HepG2 (cell line): Measurements from ENCODE around the gene NCOA6. TPM values are rescaled to one million over a fixed set of nuclear protein-coding genes. Genes with fewer than 3 reads are reported as not detected.

ENCODE experiments used
- BORCS8-MEF2B ChIP-seq: sonication (generic); formaldehyde crosslinking; IDR thresholded peaks from 2 replicates; pipeline ENCODE4 v1.8.0; 2022; ENCODE audit warnings: mild to moderate bottlenecking, missing genetic modification reagents
- CHD4 ChIP-seq: fragments of 200-600 bp; sonication (generic); IDR thresholded peaks from 2 replicates; pipeline ENCODE4 v1.7.0; 2017; ENCODE audit warnings: mild to moderate bottlenecking, low read length, borderline replicate concordance
- HOXA7 ChIP-seq: sonication (generic); formaldehyde crosslinking; IDR thresholded peaks from 2 replicates; pipeline ENCODE4 v1.8.1; 2022; ENCODE audit warnings: mild to moderate bottlenecking, missing genetic modification reagents, moderate library complexity
- POLR2AphosphoS5 ChIP-seq: IDR thresholded peaks from 2 replicates; pipeline ENCODE4 v1.6.1; 2012; ENCODE audit warnings: low read depth, low read length
- SNAPC2 ChIP-seq: sonication (generic); formaldehyde crosslinking; IDR thresholded peaks from 2 replicates; pipeline ENCODE4 v1.8.1; 2022; ENCODE audit warnings: mild to moderate bottlenecking, missing genetic modification reagents
- SP2 ChIP-seq: sonication (generic); formaldehyde crosslinking; IDR thresholded peaks from 2 replicates; pipeline ENCODE4 v1.5.1; 2020; ENCODE audit warnings: mild to moderate bottlenecking, missing genetic modification reagents
- SP5 ChIP-seq: IDR thresholded peaks from 2 replicates; pipeline ENCODE4 v1.6.1; 2016; ENCODE audit warnings: low read depth, borderline replicate concordance
- SRSF1 ChIP-seq: fragments of 200-400 bp; formaldehyde crosslinking; optimal IDR thresholded peaks from 2 replicates; pipeline ENCODE3; 2017; ENCODE audit warnings: mild to moderate bottlenecking, low read depth, low read length, moderate library complexity
- TAF15 ChIP-seq: fragments of 200-400 bp; formaldehyde crosslinking; IDR thresholded peaks from one replicate; pipeline ENCODE4 v1.6.1; 2018; ENCODE audit warnings: mild to moderate bottlenecking, low read depth, low read length; ENCODE audit not compliant: poor library complexity, severe bottlenecking
- TMF1 ChIP-seq: sonication (generic); formaldehyde crosslinking; IDR thresholded peaks from 2 replicates; pipeline ENCODE4 v1.8.1; 2022; ENCODE audit warnings: low read depth, missing genetic modification reagents
- TOPORS ChIP-seq: sonication (generic); formaldehyde crosslinking; IDR thresholded peaks from 2 replicates; pipeline ENCODE4 v1.8.0; 2023; ENCODE audit warnings: mild to moderate bottlenecking, missing genetic modification reagents
- YEATS2 ChIP-seq: sonication (generic); formaldehyde crosslinking; IDR thresholded peaks from 2 replicates; pipeline ENCODE4 v1.4.0; 2020; ENCODE audit warnings: missing genetic modification reagents, borderline replicate concordance
- ZFP41 ChIP-seq: sonication (generic); formaldehyde crosslinking; IDR thresholded peaks from 2 replicates; pipeline ENCODE4 v1.4.0; 2020; ENCODE audit warnings: mild to moderate bottlenecking, missing genetic modification reagents, borderline replicate concordance
- ZHX1 ChIP-seq: sonication (generic); formaldehyde crosslinking; IDR thresholded peaks from 2 replicates; pipeline ENCODE4 v1.8.1; 2022; ENCODE audit warnings: low read depth, mild to moderate bottlenecking, missing genetic modification reagents
- ZNF138 ChIP-seq: sonication (generic); formaldehyde crosslinking; IDR thresholded peaks from 2 replicates; pipeline ENCODE4 v1.5.0; 2020; ENCODE audit warnings: mild to moderate bottlenecking, low read depth, missing genetic modification reagents
- ZNF24 ChIP-seq: fragments of 450-650 bp; IDR thresholded peaks from 2 replicates; pipeline ENCODE4 v1.6.1; 2017; ENCODE audit warnings: antibody characterized with exemption, mild to moderate bottlenecking
- ZNF337 ChIP-seq: sonication (generic); formaldehyde crosslinking; IDR thresholded peaks from 2 replicates; pipeline ENCODE4 v1.5.1; 2020; ENCODE audit warnings: missing genetic modification reagents, low read depth, mild to moderate bottlenecking, borderline replicate concordance
- ZNF460 ChIP-seq: sonication (generic); formaldehyde crosslinking; IDR thresholded peaks from 2 replicates; pipeline ENCODE4 v1.5.1; 2020; ENCODE audit warnings: missing genetic modification reagents, mild to moderate bottlenecking, borderline replicate concordance
- ZNF598 ChIP-seq: sonication (generic); formaldehyde crosslinking; IDR thresholded peaks from 2 replicates; pipeline ENCODE4 v1.5.1; 2020; ENCODE audit warnings: mild to moderate bottlenecking, missing genetic modification reagents, borderline replicate concordance
- ZNF737 ChIP-seq: sonication (generic); formaldehyde crosslinking; IDR thresholded peaks from 2 replicates; pipeline ENCODE4 v1.5.0; 2020; ENCODE audit warnings: missing genetic modification reagents, mild to moderate bottlenecking, borderline replicate concordance
- ZNF891 ChIP-seq: sonication (generic); formaldehyde crosslinking; IDR thresholded peaks from 2 replicates; pipeline ENCODE4 v1.5.0; 2020; ENCODE audit warnings: mild to moderate bottlenecking, missing genetic modification reagents
- polyA plus RNA-seq, 8 experiments: library from polyadenylated mRNA; depleted of rRNA in 3 of 8; stranded (reverse) in 7 of 8; unstranded in 1 of 8; fragments of >200 nt; fragmentation: Illumina TruSeq in 4 of 8; extraction: Trizol in 4 of 8; gene quantifications; 2 replicates each; pipeline versions ENCODE4 v1.2.1 to v1.2.3, GENCODE V29; 2011 to 2016; ENCODE audit warnings: low read depth in 4 of 8, missing spikeins in 1 of 8, mixed read lengths in 1 of 8; ENCODE audit not compliant: insufficient read depth in 1 of 8
- total RNA-seq, 5 experiments: library from RNA; depleted of rRNA; stranded (reverse); fragments of >200 nt; fragmentation: Illumina TruSeq; extraction: Trizol; gene quantifications; 2 replicates each; pipeline ENCODE4 v1.2.3, GENCODE V29; 2016; ENCODE audit warnings: low read depth in 1 of 5
- TF ChIP-seq, protein P1 (sequence below): sonication (generic); formaldehyde crosslinking; IDR thresholded peaks from 2 replicates; pipeline ENCODE4 v1.4.0; 2020; ENCODE audit warnings: missing genetic modification reagents, mild to moderate bottlenecking, borderline replicate concordance
- TF ChIP-seq, protein P2 (sequence below): sonication (generic); formaldehyde crosslinking; IDR thresholded peaks from 2 replicates; pipeline ENCODE4 v1.5.0; 2020; ENCODE audit warnings: mild to moderate bottlenecking, low read depth, missing genetic modification reagents, borderline replicate concordance

Gene NCOA6
- total and polyA plus RNA-seq, 2 of the 13 experiments (the other 11 are each of a cell fraction or from before 2014, with no cell fraction given) = 11.2 to 29.3 TPM

DNA sequence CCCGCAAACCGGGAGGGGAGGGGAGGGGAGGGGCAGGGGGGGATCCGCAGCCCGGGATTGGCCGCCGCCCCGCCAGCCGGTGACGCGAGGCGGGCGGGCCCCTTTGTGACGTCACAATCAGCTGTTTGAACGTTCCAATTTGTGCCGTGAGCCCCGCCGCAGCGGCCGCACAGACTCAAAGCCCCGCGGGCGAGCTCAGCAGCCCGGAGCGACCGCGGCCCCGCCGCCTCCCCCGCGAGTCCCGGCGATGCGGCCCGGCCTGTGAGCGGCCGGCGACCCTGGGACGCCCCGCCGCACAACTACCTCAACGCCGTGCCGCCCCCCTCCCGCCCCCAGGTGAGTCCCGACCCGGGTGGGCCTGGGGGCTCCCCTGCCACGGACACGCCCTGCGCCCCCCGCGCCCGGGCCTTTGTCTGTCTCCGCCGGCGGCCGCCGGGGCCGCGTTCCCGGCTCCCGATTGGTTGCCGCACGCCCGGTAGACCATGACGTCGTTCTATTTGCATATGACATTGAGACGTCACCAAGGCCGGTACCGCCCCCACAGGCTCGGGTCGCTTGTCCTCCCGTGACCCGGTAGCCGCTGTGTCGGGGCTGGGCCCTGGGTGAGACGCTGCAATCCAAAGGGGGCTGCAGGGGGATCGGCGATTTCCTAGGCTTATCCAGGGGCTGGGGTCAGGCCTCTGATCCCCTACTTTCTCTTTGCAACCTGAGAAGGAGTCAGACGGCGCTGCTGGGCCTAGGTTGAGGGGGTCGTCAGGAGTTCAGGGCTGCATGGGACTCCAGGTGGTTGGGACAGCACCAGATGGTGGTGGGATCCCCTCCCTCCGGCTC is 121.1 kb downstream of the NCOA6 start, which contains the start of gene TP53INP2 (continued):
- TF ChIP-seq, protein P1, sequence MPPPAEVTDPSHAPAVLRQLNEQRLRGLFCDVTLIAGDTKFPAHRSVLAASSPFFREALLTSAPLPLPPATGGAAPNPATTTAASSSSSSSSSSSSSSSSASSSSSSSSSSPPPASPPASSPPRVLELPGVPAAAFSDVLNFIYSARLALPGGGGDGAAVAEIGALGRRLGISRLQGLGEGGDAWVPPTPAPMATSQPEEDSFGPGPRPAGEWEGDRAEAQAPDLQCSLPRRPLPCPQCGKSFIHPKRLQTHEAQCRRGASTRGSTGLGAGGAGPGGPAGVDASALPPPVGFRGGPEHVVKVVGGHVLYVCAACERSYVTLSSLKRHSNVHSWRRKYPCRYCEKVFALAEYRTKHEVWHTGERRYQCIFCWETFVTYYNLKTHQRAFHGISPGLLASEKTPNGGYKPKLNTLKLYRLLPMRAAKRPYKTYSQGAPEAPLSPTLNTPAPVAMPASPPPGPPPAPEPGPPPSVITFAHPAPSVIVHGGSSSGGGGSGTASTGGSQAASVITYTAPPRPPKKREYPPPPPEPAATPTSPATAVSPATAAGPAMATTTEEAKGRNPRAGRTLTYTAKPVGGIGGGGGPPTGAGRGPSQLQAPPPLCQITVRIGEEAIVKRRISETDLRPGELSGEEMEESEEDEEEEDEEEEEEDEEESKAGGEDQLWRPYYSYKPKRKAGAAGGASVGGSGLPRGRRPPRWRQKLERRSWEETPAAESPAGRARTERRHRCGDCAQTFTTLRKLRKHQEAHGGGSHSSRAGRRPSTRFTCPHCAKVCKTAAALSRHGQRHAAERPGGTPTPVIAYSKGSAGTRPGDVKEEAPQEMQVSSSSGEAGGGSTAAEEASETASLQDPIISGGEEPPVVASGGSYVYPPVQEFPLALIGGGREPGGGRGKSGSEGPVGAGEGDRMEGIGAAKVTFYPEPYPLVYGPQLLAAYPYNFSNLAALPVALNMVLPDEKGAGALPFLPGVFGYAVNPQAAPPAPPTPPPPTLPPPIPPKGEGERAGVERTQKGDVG (CRISPR knock-in tag) = peak; percentile 84
- peak; percentile 67 for TF ChIP-seq ZHX1
- peak; percentile 64; the same call in 1 of the 2 replicates for TF ChIP-seq YEATS2 (CRISPR knock-in tag)
- TF ChIP-seq ZFP41 = no peak; the same call in 1 of the 2 replicates
- peak; percentile 52 for TF ChIP-seq SP2 (CRISPR knock-in tag)
- TF ChIP-seq BORCS8-MEF2B = peak; percentile 80; the same call in 1 of the 2 replicates
- TF ChIP-seq ZNF138 = 0 out of 2 replicates have a peak, but pooled peaks have one; percentile 27
- peak; percentile 69 for TF ChIP-seq POLR2AphosphoS5
- peak; percentile 29; the same call in 1 of the 2 replicates for TF ChIP-seq CHD4
- peak; percentile 72 for TF ChIP-seq SP5 (CRISPR knock-in tag)
- TF ChIP-seq HOXA7 (CRISPR knock-in tag) = no peak
- peak; percentile 46 for TF ChIP-seq TAF15
- TF ChIP-seq ZNF891 = peak; percentile 88
- TF ChIP-seq ZNF460 = no peak
- TF ChIP-seq SNAPC2 = peak; percentile 79
- TF ChIP-seq TMF1 (CRISPR knock-in tag) = peak; percentile 37; the same call in 1 of the 2 replicates
- peak; percentile 87 for TF ChIP-seq SRSF1
- TF ChIP-seq ZNF598 (CRISPR knock-in tag) = peak; percentile 91; the same call in 1 of the 2 replicates
- TF ChIP-seq ZNF737 (CRISPR knock-in tag) = 0 out of 2 replicates have a peak, but pooled peaks have one; percentile 11
- peak; percentile 49; the same call in 1 of the 2 replicates for TF ChIP-seq TOPORS (CRISPR knock-in tag)
- peak; percentile 5; the same call in 1 of the 2 replicates for TF ChIP-seq ZNF24
- no peak for TF ChIP-seq ZNF337
- TF ChIP-seq, protein P2, sequence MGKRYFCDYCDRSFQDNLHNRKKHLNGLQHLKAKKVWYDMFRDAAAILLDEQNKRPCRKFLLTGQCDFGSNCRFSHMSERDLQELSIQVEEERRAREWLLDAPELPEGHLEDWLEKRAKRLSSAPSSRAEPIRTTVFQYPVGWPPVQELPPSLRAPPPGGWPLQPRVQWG (CRISPR knock-in tag) = no peak
